ENCODE results near the gene HMGA1.
"Not testable (repeated sequence)": the region's sequence is repeated elsewhere in the genome, so short reads cannot be mapped to it uniquely, and the experiment has no call there.

- not testable (repeated sequence) for TF ChIP-seq POLR2A, CTCF (IDR thresholded peaks at IDR 0.05)
These were observed 9.1 kb downstream of the HMGA1 start for GRCh38 chr6:34245761-34246140.

All from thyroid gland (tissue), 4 donors.